ENCODE results near the gene SOCS1.
"Not testable (repeated sequence)": the region's sequence is repeated elsewhere in the genome, so short reads cannot be mapped to it uniquely, and the experiment has no call there.

SOCS1 gene

GRCh38 chr16:11255737-11256660 lies at the start of gene SOCS1:
Gene SOCS1 (minus strand): TSS chr16:11256204. CDS start chr16:11255478, 726 bp downstream.
- peak; percentile 69 for DNase-seq

GRCh38 chr16:11303405-11304138 lies 47.6 kb upstream of the SOCS1 start:
- peak; percentile 78 for DNase-seq

DNA sequence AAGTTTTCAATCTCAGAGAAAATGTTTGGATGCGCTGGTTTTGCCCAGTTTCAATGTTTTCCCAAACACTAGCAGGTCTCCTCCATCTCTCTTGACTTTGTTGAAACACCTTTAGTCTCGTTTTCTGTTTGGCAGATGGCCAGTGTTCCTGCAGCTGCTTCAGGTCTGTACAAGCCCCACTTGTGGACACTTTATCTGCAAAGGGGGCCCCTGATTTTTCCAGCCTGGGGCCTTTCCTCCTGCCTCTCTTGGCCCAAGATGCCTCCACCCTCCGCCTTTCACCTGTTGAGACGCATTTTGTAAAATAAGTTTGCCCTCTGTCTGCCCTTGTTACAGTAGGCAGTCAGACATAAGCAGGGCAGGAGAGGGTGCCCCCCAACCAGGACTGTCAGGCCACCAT lies 47.0 kb upstream of the SOCS1 start:
- DNase-seq: peak; percentile 89

- DNase-seq: no peak
Observed at GRCh38 chr16:11301645-11302501, 45.9 kb upstream of the SOCS1 start.

DNA sequence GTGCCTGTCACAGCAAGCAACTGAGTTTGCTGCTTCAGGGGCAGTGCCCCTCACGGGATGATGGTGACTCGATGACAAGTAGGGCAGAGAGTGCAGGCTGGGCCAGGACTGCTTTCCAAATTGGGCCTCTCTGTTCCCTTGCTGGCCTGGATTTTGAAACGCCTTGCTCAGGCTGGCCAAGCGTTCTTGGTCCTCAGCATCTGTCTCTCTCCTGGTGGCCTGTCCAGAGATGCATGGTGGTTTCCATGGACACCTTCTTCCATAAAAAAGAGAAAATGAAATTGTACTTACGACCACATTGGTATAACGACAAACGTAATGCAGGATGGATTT lies 44.5 kb upstream of the SOCS1 start:
- DNase-seq: no peak

DNA sequence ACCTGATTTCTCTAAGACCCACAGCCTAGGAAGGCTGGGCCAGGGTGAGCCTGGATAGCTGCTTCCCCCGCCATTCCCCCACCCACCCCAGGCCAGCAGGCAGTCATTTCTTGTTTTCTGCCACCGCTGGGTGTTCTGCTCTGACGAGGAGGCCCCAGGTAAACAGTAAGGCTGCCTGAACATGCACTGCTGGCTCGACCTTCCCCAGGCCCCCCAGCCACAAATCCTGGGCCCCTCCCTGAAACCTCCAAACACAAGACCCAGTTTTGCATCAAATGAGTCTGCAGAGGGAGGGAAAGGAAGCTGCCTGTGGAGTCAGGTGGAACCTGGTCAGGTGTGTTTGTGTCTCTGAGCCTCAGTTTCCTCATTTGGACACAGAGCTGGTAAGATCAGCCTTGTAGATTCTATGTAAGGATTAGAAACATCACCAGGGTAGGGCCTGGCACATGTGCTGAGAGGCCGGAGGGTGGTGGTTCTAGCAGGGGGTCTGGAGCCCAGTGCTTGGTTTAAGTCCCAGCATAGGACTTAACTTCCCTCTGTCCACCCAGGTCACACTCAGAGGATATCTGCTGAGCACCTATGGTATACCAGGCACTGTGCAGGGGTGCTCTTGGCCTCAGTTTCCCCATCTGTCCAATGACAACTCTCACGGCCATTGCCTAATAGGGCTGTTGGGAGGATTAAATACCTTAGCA lies 44.0 kb upstream of the SOCS1 start:
- no peak for DNase-seq

DNA sequence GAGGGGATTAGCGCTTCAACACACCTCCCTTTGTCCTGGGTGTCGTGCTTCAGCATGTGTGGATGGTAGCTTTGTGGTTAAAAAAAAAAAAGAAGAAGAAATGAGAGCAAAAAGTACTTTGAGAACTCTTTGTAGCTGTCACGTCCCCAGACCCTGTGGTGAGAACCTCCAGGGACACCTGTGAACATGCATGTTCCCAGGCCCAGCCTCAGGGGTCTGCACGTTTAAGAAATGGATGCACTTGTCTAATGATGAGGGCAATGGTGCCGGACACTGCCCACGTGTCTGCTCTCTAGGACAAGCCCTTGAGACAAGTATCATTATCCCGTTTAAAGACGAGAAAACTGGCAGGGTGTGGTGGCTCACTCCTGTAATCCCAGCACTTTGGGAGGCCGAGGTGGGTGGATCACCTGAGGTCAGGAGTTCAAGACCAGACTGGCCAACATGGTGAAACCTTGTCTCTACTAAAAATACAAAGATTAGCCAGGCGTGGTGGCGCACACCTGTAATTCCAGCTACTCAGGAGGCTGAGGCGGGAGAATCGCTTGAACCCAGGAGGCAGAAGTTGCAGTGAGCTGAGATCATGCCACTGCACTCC lies 43.0 kb upstream of the SOCS1 start:
- not testable (repeated sequence) for DNase-seq

GRCh38 chr16:11298143-11298900 lies 42.3 kb upstream of the SOCS1 start:
- DNase-seq: no peak

- DNase-seq: peak; percentile 75
Observed at GRCh38 chr16:11297492-11298142, 41.6 kb upstream of the SOCS1 start.

DNA sequence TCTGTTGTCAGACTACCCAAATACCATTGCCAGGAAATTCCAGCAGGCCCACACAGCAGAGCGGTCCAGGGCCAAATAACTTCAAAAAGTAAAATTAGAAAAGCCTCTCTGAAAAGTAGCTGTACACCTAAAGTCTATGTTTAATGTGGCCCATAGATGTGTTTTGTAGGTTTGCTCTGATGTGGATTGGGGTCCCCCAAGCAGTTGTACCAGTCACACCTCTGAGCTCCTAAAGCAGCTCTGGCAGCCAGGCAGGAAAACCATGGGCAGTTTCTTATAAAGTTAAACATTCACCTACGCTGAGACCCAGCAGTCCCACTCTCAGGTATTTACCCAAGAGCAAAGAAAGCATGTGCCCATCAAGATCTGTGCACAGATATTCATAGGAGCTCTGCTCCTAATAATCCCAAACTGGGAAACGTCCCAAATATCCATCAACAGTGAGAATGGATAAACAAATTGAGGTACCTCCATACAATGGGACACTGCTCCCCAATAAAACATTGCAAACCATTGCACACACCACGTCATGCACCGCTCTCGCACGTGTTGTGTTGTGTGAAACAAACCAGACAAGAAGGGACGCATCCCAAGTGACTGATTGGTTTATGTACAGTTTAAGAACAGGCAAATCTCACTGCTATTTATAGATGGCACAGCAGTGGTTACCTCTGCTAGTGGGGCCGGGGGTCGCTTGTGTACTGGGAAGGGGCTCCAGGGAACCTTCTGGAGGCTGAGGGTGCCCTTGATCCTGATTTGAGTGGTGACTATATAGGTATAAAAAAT lies 40.9 kb upstream of the SOCS1 start:
- no peak for DNase-seq

GRCh38 chr16:11296351-11296705 lies 40.3 kb upstream of the SOCS1 start:
- no peak for DNase-seq

DNA sequence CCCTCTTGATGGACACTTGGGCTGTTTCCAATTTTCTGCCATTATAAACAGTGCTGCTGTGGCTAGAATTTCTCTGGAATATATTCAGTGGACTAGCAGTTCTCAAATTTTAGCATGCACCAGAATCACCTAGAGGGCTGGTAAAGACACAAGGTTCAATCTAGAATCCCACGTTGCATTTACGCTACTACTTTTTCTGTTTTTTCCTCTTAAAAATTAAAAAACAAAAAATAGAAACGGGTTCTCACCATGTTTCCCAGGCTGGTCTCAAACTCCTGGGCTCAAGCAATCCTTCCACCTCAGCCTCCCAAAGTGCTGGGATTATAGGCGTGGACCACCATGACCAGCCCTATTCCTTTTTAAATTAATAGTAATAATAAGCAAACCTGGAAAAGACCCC lies 39.7 kb upstream of the SOCS1 start:
- DNase-seq: no peak

DNA sequence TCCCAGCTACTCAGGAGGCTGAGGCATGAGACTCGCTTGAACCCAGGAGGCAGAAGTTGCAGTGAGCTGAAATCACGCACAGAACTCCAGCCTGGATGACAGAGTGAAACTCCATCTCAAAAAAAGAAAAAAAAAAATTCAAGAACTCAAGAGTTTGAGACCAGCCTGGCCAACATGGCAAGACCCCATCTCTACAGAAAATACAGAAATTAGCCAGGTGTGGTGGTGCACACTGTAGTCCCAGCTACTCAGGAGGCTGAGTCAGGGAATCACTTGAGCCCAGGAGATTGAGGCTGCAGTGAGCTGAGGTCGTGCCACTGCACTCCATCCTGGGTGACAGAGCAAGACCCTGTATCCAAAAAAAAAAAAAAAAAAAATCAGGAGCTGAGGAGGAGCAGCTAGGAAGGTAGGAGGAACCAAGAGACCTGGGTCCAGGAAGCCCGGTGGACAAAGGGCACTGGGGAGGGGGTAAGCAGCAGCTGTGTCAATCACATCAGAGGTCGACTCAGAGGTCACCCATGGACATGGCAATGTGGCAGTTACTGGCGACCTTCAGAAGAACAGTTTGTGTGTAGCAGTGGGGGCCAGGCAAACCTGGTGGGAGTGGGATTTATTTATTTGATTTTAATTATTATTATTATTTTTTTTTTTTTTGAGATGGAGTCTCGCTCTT lies 36.2 kb upstream of the SOCS1 start:
- no peak for DNase-seq

GRCh38 chr16:11291091-11291703 lies 35.2 kb upstream of the SOCS1 start:
- no peak for DNase-seq

DNA sequence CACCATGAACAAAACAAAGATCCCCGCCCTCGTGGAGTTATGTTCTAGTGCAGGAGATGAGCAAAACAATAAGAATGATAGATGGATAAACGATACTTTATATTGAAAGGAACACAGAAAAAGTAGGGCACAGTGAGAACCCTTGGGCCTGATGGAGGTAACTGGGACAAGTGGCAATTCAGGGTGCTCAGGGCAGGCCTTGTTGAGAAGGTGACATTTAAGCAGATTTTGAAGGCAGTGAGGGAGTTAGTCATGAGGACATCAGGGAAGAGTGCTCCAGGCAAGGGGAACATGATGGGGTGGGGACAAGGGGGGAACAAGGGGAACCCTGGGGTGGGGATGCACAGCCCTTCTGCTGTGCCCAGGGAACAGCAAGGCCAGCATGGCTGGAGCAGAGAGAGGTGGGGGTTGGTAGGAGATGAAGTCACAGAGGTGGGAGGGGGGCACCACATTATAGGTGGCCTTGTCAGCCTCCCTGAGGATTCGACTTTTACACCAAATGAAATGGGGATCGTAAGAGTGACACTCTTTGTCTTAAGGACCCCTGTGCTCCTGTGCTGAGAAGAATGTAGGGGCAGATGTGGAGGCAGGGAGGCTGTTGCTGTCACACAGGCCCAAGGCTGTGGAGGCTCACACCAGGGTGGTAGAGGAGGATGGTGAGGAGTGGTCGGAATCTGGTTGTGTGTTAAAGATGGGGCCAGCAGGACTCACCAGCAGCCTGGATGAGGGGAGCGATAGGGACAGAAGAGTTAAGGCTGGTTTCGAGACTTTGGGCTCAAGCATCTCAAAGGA lies 34.3 kb upstream of the SOCS1 start:
- no peak for DNase-seq

GRCh38 chr16:11289696-11290095 lies 33.7 kb upstream of the SOCS1 start:
- DNase-seq: not testable (repeated sequence)

- DNase-seq: no peak
Observed at GRCh38 chr16:11289202-11289601, 33.2 kb upstream of the SOCS1 start.

DNA sequence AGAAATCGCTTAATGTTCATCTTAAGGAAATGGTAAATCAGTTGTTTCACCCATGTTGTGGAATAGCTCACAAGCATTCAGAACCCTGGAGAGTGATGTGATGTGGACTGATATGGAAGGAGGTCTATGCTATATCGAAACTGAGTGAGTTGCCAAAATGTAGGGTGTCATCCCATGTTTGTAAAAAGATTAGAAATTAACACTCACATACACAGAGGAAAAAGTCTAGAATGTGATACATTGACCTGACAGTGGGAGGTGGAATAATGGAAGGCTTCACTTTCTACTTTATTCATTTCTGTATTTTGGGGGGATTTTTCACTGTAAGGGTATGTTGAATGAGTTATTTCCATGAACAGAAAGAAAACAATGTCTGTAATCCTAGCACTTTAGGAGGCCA lies 29.8 kb upstream of the SOCS1 start:
- DNase-seq: no peak
